Osteocyte (in vitro differentiated cells): ENCODE results near the gene CD79B. TPM values are rescaled to one million over a fixed set of nuclear protein-coding genes. Genes with fewer than 3 reads are reported as not detected.
"Not testable (repeated sequence)": the region's sequence is repeated elsewhere in the genome, so short reads cannot be mapped to it uniquely, and the experiment has no call there.

ENCODE experiments used
- DNase-seq: peaks from one replicate; pipeline ENCODE4 v3.0.0; 2021; ENCODE audit warnings: mixed read lengths; ENCODE audit not compliant: unreplicated experiment; ENCODE audit errors: extremely low spot score
- H3K27ac Mint-ChIP-seq: one replicate; pipeline ENCODE4 v1.8.0; 2021; ENCODE audit warnings: mild to moderate bottlenecking, mixed read lengths; ENCODE audit not compliant: unreplicated experiment
- H3K27me3 Mint-ChIP-seq: one replicate; pipeline ENCODE4 v1.8.0; 2021; ENCODE audit warnings: mixed read lengths; ENCODE audit not compliant: unreplicated experiment
- H3K36me3 Mint-ChIP-seq: one replicate; pipeline ENCODE4 v1.8.0; 2021; ENCODE audit warnings: mixed read lengths; ENCODE audit not compliant: unreplicated experiment
- H3K4me1 Mint-ChIP-seq: one replicate; pipeline ENCODE4 v1.8.0; 2021; ENCODE audit warnings: mixed read lengths; ENCODE audit not compliant: unreplicated experiment
- H3K4me3 Mint-ChIP-seq: one replicate; pipeline ENCODE4 v1.8.0; 2021; ENCODE audit warnings: mild to moderate bottlenecking, moderate library complexity, mixed read lengths; ENCODE audit not compliant: unreplicated experiment
- H3K9me3 Mint-ChIP-seq: one replicate; pipeline ENCODE4 v1.8.0; 2021; ENCODE audit warnings: mixed read lengths; ENCODE audit not compliant: unreplicated experiment
- CTCF ChIP-seq: fragments of 200-600 bp; sonication (generic); IDR thresholded peaks from 2 replicates; pipeline ENCODE4 v1.5.0; 2021; ENCODE audit warnings: antibody characterized with exemption, mild to moderate bottlenecking, moderate library complexity
- total RNA-seq: library from RNA; stranded (reverse); gene quantifications from 2 replicates; pipeline ENCODE4 v1.2.1, GENCODE V29; 2021

Gene CD79B
- total RNA-seq, 1 donor from 2014 or later = not detected

- TF ChIP-seq CTCF = peak; percentile 33
- not testable (repeated sequence) for H3K9me3 Mint-ChIP-seq, H3K4me3 Mint-ChIP-seq, H3K4me1 Mint-ChIP-seq, H3K27ac Mint-ChIP-seq, H3K36me3 Mint-ChIP-seq, DNase-seq
- H3K27me3 Mint-ChIP-seq = peaks cover 35% of the 10 kb centered on the region
Measured at GRCh38 chr17:63892316-63893037, 39.7 kb downstream of the CD79B start.

DNA sequence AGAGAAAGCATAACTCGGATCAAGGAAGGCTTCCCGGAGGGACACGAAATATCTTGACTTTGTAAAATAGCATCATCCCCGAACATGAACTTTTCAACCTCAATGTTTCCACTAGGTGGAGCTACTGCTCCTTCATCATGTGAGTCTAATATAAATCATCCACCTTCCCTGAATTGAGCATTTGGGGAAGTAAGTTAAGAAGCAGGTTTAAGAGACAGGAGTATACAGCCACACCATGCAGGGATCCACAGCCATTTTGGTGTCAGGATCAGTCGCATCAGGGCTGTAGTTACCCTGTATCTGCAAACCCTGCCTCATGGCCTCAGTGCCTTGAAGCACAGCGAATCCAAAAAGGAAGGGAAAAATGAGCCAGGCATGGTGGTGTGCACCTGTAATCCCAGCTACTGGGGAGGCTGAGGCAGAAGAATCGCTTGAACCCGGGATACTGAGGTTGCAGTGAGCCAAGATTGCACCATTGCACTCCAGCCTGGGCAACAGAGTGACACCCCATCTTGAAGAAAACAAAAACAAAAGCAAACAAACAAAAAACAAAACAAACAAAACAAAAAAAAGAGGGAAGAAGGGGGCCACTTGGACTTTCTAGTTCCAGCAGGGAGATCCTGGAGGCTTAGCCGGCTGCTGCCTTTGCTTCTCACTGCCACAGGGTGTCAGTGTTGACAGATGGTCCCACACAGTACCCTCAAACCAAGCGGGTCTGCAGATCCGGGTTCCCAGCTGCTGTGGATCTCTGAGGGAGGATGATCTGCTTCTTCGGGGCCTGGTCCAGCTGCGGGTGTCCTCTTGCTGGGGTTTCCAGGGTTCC is 42.9 kb downstream of the CD79B start:
- not testable (repeated sequence) for DNase-seq, H3K36me3 Mint-ChIP-seq, H3K4me1 Mint-ChIP-seq, H3K4me3 Mint-ChIP-seq, H3K27ac Mint-ChIP-seq, H3K9me3 Mint-ChIP-seq
- peaks cover 47% of the 10 kb centered on the region for H3K27me3 Mint-ChIP-seq
- peak; percentile 51 for TF ChIP-seq CTCF

DNA sequence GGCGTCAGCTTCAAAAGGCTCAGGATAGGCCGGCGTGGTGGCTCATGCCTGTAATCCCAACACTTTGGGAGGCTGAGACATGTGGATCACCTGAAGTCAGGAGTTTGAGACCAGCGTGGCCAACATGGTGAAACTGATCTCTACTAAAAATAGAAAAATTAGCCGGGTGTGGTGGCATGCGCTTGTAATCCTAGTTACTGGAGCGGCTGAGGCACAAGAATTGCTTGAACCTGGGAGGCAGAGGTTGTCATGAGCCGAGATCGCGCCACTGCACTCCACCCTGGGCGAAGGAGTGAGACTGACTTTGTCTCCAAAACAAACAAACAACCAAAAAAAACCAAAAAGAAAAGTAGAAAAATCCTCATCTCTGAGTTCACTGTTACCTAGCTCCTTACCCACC is 47.0 kb downstream of the CD79B start:
- not testable (repeated sequence) for H3K9me3 Mint-ChIP-seq, H3K4me1 Mint-ChIP-seq, H3K4me3 Mint-ChIP-seq, H3K27ac Mint-ChIP-seq, H3K36me3 Mint-ChIP-seq, DNase-seq
- peaks cover 22% of the 10 kb centered on the region for H3K27me3 Mint-ChIP-seq

GRCh38 chr17:63882626-63883126 is 49.5 kb downstream of the CD79B start:
- H3K27me3 Mint-ChIP-seq = peaks cover 39% of the 10 kb centered on the region
- not testable (repeated sequence) for DNase-seq, H3K4me1 Mint-ChIP-seq, H3K4me3 Mint-ChIP-seq, H3K36me3 Mint-ChIP-seq, H3K9me3 Mint-ChIP-seq, H3K27ac Mint-ChIP-seq

DNA sequence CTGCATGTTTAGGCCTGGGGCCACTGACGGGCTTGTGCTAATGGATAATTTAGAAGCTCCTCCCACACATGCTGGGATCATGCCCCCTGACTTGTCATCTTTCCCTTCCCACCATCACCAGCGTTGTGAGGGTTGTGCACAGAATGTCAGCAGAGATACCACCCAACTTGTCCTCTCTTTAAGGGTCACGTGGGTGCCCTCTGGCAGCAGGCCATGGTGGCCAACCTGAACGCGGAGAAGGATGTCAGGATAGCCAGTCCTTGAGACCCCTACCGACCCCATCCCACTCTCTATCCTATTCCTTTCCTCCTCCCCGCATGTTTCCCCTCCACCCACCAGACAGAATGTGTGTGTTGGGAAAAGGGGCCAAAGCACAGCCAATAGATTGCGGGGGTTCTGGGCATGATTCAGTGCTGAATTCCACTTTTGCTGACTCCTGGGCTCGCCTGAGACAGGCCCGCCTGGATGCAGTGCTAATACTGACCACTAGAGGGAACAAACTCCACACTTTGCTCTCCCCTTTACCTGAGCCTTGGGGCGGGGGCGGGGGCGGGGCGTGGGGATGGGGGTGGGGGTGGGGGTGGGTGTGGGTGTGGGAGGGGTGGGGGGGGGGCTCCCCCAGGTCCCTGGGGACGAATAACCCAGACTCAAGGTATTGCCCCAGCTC is 50.1 kb downstream of the CD79B start, which contains the start of gene GH2:
TSS of gene GH2 (minus strand) at position 10 of the 667 bp plus-strand sequence. CDS start 143 bp downstream, outside the sequence.
- no peaks in the 10 kb centered on the region for H3K9me3 Mint-ChIP-seq
- TF ChIP-seq CTCF = peak; percentile 55
- H3K27me3 Mint-ChIP-seq = peaks cover 35% of the 10 kb centered on the region
- DNase-seq = no peak
- no peak within 1 kb of the TSS for H3K4me3 Mint-ChIP-seq
- H3K4me1 Mint-ChIP-seq = no peaks in the 10 kb centered on the region
- H3K27ac Mint-ChIP-seq = no peak within 1 kb of the TSS
- H3K36me3 Mint-ChIP-seq = no peaks in the 10 kb centered on the region

GRCh38 chr17:63881337-63881736 is 50.8 kb downstream of the CD79B start:
- not testable (repeated sequence) for DNase-seq, H3K4me1 Mint-ChIP-seq, H3K9me3 Mint-ChIP-seq, H3K36me3 Mint-ChIP-seq, H3K27ac Mint-ChIP-seq, H3K4me3 Mint-ChIP-seq
- peaks cover 31% of the 10 kb centered on the region for H3K27me3 Mint-ChIP-seq
